Stimulated activated naive CD8-positive, alpha-beta T cell treated with anti-CD3 and anti-CD28 coated beads, Interleukin-15, Interleukin-2, amounts not matched to agents 100 ng/mL and 50 ng/mL, for 24 hours (primary cell): ENCODE measurements around the gene CYSLTR2.

ENCODE experiments used
- H3K27ac Mint-ChIP-seq: one replicate; pipeline ENCODE4 v1.8.0; 2021; ENCODE audit warnings: mild to moderate bottlenecking, mixed read lengths
- H3K27me3 Mint-ChIP-seq: one replicate; pipeline ENCODE4 v1.8.0; 2021; ENCODE audit warnings: mixed read lengths
- H3K36me3 Mint-ChIP-seq: one replicate; pipeline ENCODE4 v1.8.0; 2021; ENCODE audit warnings: low read depth, mixed read lengths
- H3K4me1 Mint-ChIP-seq: one replicate; pipeline ENCODE4 v1.8.0; 2021; ENCODE audit warnings: low read depth, mixed read lengths
- H3K4me3 Mint-ChIP-seq: one replicate; pipeline ENCODE4 v1.8.0; 2021; ENCODE audit warnings: mild to moderate bottlenecking, mixed read lengths
- H3K9me3 Mint-ChIP-seq: one replicate; pipeline ENCODE4 v1.8.0; 2021; ENCODE audit warnings: mixed read lengths

Gene CYSLTR2

GRCh38 chr13:48731001-48731658, 77.4 kb downstream of the CYSLTR2 start:
- H3K4me1 Mint-ChIP-seq: peaks cover 15% of the 10 kb centered on the region
- H3K4me3 Mint-ChIP-seq: no peak overlapping the region
- H3K36me3 Mint-ChIP-seq: no peaks in the 10 kb centered on the region
- peaks cover 7% of the 10 kb centered on the region for H3K27me3 Mint-ChIP-seq
- H3K9me3 Mint-ChIP-seq: no peaks in the 10 kb centered on the region
- H3K27ac Mint-ChIP-seq: no peak overlapping the region

- Mint-ChIP-seq H3K4me3 (peak overlapping the region; percentile 55), H3K27me3 (peaks cover 7% of the 10 kb centered on the region), H3K36me3 (no peaks in the 10 kb centered on the region), H3K9me3 (no peaks in the 10 kb centered on the region), H3K4me1 (peaks cover 15% of the 10 kb centered on the region), H3K27ac (no peak overlapping the region)
These were observed 78.3 kb downstream of the CYSLTR2 start for GRCh38 chr13:48731957-48732569.

GRCh38 chr13:48733739-48734335, 80.1 kb downstream of the CYSLTR2 start:
- H3K4me1 Mint-ChIP-seq: peaks cover 15% of the 10 kb centered on the region

DNA sequence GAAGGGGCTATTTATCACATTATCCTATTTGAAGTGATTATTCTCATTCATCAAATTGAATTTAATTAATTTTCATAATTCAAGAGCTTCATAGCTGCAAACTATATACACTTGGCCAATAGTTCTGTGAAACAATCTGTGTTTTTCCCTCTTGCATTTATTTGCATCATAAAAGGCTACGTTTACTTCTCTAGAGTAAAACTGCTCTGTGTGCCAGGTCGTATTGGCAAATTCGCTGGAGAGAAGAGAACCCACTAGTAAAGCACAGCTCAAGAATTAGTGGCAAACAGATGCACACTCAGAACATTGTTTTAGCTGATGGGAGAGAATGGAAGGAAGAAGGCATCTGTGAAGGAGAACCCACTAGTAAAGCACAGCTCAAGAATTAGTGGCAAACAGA, 81.8 kb downstream of the CYSLTR2 start:
- peaks cover 7% of the 10 kb centered on the region for H3K27me3 Mint-ChIP-seq
- no peak overlapping the region for H3K4me3 Mint-ChIP-seq
- no peak overlapping the region for H3K27ac Mint-ChIP-seq
- peaks cover 15% of the 10 kb centered on the region for H3K4me1 Mint-ChIP-seq
- H3K9me3 Mint-ChIP-seq: no peaks in the 10 kb centered on the region
- H3K36me3 Mint-ChIP-seq: no peaks in the 10 kb centered on the region

More at GRCh38 chr13:48733739-48734335, 80.1 kb downstream of the CYSLTR2 start:
- Mint-ChIP-seq H3K27ac (no peak overlapping the region), H3K9me3 (no peaks in the 10 kb centered on the region), H3K36me3 (no peaks in the 10 kb centered on the region), H3K27me3 (peaks cover 7% of the 10 kb centered on the region), H3K4me3 (no peak overlapping the region)

GRCh38 chr13:48737689-48738088, 84.0 kb downstream of the CYSLTR2 start:
- H3K9me3 Mint-ChIP-seq: no peaks in the 10 kb centered on the region
- H3K27ac Mint-ChIP-seq: no peak overlapping the region
- H3K4me1 Mint-ChIP-seq: no peaks in the 10 kb centered on the region
- no peak overlapping the region for H3K4me3 Mint-ChIP-seq
- H3K36me3 Mint-ChIP-seq: no peaks in the 10 kb centered on the region
- H3K27me3 Mint-ChIP-seq: no peaks in the 10 kb centered on the region

- Mint-ChIP-seq H3K4me3 (no peak overlapping the region), H3K9me3 (no peaks in the 10 kb centered on the region), H3K36me3 (no peaks in the 10 kb centered on the region), H3K27ac (no peak overlapping the region), H3K27me3 (no peaks in the 10 kb centered on the region), H3K4me1 (no peaks in the 10 kb centered on the region)
These were observed 84.6 kb downstream of the CYSLTR2 start for GRCh38 chr13:48738311-48738710.

DNA sequence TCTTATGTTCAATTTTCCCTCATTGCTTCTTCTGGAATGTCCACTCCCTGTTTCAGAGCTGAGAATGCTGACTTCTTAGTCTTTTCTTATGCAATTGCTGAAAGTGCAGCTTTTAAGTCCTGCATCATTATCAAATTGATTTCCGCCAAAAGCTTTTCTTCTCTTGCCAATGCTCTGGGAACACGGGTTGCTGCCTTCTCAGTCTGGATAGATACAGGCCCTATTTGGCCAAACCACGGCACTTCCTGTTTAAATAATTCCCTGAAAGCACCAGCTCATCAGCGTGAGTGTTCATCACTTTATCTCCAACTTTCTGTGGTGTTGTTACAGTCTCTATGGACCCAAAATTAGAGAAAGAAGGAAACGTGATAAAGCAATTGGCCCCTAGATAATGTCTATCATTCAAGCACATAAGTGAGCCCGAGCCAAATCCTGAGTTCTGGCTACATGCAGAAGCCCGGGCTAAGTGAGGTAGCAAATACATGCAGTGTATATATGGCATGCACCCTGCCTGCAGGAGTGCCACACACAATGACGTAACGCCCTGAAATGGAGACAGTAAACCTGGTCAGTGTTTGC, 85.7 kb downstream of the CYSLTR2 start:
- Mint-ChIP-seq H3K36me3 (no peaks in the 10 kb centered on the region), H3K4me1 (no peaks in the 10 kb centered on the region), H3K27ac (no peak overlapping the region), H3K27me3 (no peaks in the 10 kb centered on the region), H3K4me3 (no peak overlapping the region), H3K9me3 (no peaks in the 10 kb centered on the region)

DNA sequence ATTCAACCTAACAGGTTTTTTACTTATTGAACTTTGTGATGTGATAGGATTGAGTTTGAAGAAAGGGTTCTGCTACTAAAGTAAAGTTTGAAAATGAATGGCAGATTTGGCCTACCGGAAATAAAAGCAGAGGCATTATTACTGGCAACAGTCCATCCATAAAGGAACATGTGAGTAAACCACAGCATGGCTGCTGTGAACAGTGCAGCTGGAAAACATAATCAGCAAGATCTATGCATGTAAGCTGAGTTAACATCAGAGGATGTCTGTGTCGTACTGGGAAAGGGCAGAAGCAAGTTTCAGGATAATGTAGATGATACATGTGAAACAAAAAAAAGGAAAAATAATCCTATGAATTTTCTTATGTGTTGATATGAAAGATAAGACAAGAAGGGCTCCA, 87.6 kb downstream of the CYSLTR2 start:
- no peaks in the 10 kb centered on the region for H3K36me3 Mint-ChIP-seq
- no peaks in the 10 kb centered on the region for H3K9me3 Mint-ChIP-seq
- H3K27ac Mint-ChIP-seq: no peak overlapping the region

DNA sequence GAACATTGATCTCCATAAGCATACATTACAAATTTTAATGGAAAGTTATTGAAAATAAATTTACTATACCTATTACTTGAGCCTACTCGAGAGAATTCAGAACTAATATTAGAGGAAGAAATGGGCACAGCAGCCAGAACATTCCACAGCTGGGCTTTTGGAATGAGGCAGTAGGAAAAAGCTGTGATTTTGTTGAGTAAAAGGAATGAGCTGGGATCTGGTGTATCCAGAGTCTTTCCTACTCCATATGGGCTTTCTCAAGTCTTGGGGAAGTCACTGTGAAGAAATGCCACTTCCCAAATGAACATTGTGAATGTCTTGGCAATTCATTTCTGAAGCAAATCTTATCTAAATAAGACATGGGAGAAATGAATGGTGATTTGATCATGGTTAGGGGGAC, 93.1 kb downstream of the CYSLTR2 start:
- H3K4me3 Mint-ChIP-seq: no peak overlapping the region
- H3K4me1 Mint-ChIP-seq: peaks cover 28% of the 10 kb centered on the region
- H3K9me3 Mint-ChIP-seq: no peaks in the 10 kb centered on the region

More for the DNA sequence above, 87.6 kb downstream of the CYSLTR2 start:
- Mint-ChIP-seq H3K4me1 (no peaks in the 10 kb centered on the region), H3K27me3 (peaks cover 5% of the 10 kb centered on the region), H3K4me3 (no peak overlapping the region)

GRCh38 chr13:48748681-48749080, 95.0 kb downstream of the CYSLTR2 start:
- peaks cover 10% of the 10 kb centered on the region for H3K27me3 Mint-ChIP-seq
- no peaks in the 10 kb centered on the region for H3K9me3 Mint-ChIP-seq
- H3K27ac Mint-ChIP-seq: peak overlapping the region; percentile 11
- H3K4me1 Mint-ChIP-seq: peaks cover 28% of the 10 kb centered on the region
- H3K4me3 Mint-ChIP-seq: no peak overlapping the region
- H3K36me3 Mint-ChIP-seq: no peaks in the 10 kb centered on the region

More for the DNA sequence above, 93.1 kb downstream of the CYSLTR2 start:
- H3K36me3 Mint-ChIP-seq: no peaks in the 10 kb centered on the region
- peaks cover 10% of the 10 kb centered on the region for H3K27me3 Mint-ChIP-seq
- no peak overlapping the region for H3K27ac Mint-ChIP-seq

- Mint-ChIP-seq H3K27ac (peak overlapping the region; percentile 11), H3K36me3 (no peaks in the 10 kb centered on the region), H3K27me3 (peaks cover 10% of the 10 kb centered on the region), H3K4me1 (peaks cover 28% of the 10 kb centered on the region), H3K4me3 (no peak overlapping the region), H3K9me3 (no peaks in the 10 kb centered on the region)
These were observed 95.4 kb downstream of the CYSLTR2 start for GRCh38 chr13:48749144-48749543.

- H3K27ac Mint-ChIP-seq: peak overlapping the region; percentile 78
- H3K9me3 Mint-ChIP-seq: peaks cover 2% of the 10 kb centered on the region
- H3K4me1 Mint-ChIP-seq: peaks cover 28% of the 10 kb centered on the region
- peaks cover 10% of the 10 kb centered on the region for H3K27me3 Mint-ChIP-seq
- H3K36me3 Mint-ChIP-seq: no peaks in the 10 kb centered on the region
- H3K4me3 Mint-ChIP-seq: peak overlapping the region; percentile 2
These were observed 96.2 kb downstream of the CYSLTR2 start for GRCh38 chr13:48749699-48750473.

DNA sequence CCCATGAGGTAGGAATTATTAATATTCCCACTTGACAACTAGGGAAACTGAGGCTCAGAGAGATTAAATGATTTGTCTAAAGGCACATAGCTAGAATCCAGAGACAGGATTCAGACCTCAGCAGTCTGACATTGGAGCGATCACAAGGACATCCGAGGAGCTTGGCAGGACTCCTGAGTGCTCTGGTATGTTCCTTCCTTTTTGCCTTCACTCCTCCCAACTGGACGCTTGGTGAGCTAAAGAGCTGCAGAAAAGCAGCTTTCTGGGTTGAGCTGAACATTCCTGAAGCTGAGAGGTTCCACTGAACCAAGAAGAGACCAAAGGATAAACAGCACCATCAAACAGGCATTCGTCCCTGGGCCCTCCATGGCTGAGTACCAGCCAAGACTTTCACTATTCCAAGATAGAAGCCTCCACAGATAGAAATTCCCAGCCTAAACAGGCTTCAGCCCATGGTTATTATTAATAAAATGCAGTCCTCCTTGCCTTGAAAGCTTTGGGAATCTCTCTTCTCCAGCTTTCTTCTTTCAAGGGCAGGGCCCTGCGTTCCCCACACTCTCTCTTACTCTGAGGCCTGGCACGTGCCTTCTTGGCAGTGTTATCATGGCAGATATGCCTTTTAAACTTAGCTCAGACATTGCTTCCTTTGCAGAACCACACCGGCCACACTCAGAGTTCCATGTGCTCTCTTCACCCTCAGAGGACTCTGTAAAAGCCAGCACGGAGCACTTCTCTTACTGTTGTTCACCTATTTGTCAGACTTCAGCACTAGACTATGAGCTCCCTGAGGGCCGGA, 97.1 kb downstream of the CYSLTR2 start:
- peaks cover 3% of the 10 kb centered on the region for H3K36me3 Mint-ChIP-seq
- H3K4me1 Mint-ChIP-seq: peaks cover 28% of the 10 kb centered on the region
- H3K9me3 Mint-ChIP-seq: peaks cover 11% of the 10 kb centered on the region
- peak overlapping the region; percentile 78 for H3K27ac Mint-ChIP-seq
- H3K27me3 Mint-ChIP-seq: peaks cover 10% of the 10 kb centered on the region
- H3K4me3 Mint-ChIP-seq: no peak overlapping the region

DNA sequence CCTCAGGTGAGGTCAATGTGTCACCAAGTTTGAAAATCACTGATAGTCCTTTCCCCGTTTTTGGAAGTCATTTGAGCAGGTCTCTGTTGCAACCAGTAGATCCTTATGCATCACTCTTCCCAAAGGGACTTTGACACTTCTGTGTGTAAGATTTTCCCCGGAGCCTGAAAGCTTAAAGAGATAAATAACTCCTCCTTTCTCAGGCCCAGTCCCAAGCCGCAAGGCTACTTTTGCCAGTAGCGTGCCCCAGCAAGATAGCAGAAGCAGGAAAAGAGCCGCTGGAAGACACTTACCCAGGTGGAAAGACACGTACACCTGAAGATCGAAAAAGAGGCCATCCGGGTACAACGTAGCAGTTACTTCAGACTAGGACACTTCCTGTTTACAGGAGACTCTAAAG, 106.9 kb downstream of the CYSLTR2 start:
- peaks cover 38% of the 10 kb centered on the region for H3K9me3 Mint-ChIP-seq
- no peak overlapping the region for H3K4me3 Mint-ChIP-seq
- H3K4me1 Mint-ChIP-seq: no peaks in the 10 kb centered on the region
- H3K27ac Mint-ChIP-seq: no peak overlapping the region
- H3K36me3 Mint-ChIP-seq: peaks cover 5% of the 10 kb centered on the region
- H3K27me3 Mint-ChIP-seq: peaks cover 12% of the 10 kb centered on the region
